GM12864 (cell line): ENCODE data around the gene VDAC1.

Source experiments
- DNase-seq: peaks from one replicate; pipeline ENCODE4 v3.0.0-alpha.2; 2011; ENCODE audit warnings: low read depth
- H3K4me3 ChIP-seq: 2 replicates; pipeline ENCODE4 v1.5.1; 2011; ENCODE audit warnings: mild to moderate bottlenecking, low read depth, low read length, control low read depth
- TF ChIP-seq, protein P1 (sequence below): IDR thresholded peaks from 2 replicates; pipeline ENCODE4 v1.5.1; 2011; ENCODE audit warnings: low read depth, mild to moderate bottlenecking, moderate library complexity, low read length, control low read depth, inconsistent platforms; ENCODE audit errors: missing control alignments

The VDAC1 gene

DNA sequence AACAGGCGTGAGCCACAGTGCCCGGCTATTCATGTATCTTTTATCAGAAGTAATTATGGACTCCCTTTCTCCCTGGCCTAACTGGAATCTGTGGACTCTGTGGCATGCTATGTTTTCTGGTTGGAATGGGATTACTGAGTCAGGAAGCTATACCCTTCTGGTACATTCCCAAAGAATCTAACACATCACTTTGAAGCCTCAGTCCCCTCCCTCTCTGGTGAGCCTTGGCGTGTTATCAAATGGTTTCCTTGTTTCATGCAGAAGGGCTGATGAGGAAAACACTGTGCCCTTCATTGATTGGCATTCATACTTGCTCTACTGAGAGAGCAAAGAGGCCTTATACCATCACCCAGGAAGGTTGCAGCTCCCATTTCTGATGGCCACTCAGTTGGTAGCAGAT lies 59.2 kb downstream of the VDAC1 start:
- H3K4me3 ChIP-seq = no peak overlapping the region
- TF ChIP-seq, protein P1, sequence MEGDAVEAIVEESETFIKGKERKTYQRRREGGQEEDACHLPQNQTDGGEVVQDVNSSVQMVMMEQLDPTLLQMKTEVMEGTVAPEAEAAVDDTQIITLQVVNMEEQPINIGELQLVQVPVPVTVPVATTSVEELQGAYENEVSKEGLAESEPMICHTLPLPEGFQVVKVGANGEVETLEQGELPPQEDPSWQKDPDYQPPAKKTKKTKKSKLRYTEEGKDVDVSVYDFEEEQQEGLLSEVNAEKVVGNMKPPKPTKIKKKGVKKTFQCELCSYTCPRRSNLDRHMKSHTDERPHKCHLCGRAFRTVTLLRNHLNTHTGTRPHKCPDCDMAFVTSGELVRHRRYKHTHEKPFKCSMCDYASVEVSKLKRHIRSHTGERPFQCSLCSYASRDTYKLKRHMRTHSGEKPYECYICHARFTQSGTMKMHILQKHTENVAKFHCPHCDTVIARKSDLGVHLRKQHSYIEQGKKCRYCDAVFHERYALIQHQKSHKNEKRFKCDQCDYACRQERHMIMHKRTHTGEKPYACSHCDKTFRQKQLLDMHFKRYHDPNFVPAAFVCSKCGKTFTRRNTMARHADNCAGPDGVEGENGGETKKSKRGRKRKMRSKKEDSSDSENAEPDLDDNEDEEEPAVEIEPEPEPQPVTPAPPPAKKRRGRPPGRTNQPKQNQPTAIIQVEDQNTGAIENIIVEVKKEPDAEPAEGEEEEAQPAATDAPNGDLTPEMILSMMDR = no peak
- no peak for DNase-seq

DNA sequence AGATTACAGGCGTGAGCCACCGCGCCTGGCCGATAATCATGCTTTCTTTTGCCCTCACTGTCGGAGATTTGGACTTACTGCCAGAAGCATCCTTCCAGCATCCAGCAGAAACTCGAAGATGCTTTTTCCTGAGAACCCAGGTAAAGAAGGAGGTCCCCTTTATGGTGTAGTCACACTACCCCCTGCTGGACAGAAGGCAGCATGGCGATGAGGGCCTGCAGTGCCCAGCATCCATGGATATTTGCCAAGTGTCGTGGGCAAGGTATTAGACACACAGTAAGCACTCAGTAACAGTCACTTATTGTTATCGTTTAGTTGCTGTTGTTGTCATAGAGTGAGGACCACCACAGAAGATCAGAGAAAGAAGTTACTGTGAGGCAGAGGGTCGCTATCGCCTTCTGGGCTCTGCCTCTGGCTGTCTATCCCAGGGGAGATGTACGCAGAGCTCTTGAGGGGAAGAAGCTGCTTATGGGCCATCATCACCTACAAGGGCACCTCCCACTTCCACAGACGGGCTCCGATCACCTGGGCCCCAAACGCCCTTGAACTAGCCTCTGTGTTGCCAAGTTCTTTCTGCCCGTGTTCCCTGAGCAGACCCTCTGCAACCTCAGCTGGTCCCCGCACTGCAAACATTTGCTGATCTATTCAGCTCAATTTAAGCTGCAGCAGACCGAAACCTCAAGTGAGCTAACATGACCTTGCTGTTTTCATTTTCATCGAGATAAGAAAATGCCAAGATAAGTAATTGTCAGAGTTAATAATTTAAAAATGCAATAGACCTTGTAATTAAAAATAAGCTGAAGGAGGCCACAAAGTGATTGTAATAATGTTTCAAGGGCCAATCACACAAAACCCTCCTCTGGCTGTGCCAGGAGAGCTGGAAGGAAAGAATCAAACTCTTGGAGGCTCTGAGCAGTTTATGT lies 60.3 kb downstream of the VDAC1 start:
- TF ChIP-seq, protein P1 = peak; percentile 87
- no peak for DNase-seq
- no peak overlapping the region for H3K4me3 ChIP-seq

DNA sequence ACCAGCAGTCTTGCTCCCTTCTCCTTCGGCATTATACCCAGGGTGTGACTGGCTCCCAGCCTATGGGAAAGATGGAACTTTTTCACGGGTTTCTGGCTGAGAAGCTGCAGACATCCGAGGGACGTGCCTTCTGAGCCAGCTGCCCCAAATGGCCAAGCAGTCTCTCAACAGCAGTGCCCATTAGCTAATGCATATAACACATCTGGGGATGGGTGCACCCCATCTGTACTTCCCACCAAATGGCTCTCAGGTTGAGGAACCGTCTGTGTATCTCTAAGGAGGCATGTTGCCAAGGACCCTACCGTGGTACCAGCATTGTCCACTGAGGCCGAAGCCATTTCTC lies 61.3 kb downstream of the VDAC1 start:
- TF ChIP-seq, protein P1 = no peak
- no peak overlapping the region for H3K4me3 ChIP-seq
- DNase-seq = no peak

DNA sequence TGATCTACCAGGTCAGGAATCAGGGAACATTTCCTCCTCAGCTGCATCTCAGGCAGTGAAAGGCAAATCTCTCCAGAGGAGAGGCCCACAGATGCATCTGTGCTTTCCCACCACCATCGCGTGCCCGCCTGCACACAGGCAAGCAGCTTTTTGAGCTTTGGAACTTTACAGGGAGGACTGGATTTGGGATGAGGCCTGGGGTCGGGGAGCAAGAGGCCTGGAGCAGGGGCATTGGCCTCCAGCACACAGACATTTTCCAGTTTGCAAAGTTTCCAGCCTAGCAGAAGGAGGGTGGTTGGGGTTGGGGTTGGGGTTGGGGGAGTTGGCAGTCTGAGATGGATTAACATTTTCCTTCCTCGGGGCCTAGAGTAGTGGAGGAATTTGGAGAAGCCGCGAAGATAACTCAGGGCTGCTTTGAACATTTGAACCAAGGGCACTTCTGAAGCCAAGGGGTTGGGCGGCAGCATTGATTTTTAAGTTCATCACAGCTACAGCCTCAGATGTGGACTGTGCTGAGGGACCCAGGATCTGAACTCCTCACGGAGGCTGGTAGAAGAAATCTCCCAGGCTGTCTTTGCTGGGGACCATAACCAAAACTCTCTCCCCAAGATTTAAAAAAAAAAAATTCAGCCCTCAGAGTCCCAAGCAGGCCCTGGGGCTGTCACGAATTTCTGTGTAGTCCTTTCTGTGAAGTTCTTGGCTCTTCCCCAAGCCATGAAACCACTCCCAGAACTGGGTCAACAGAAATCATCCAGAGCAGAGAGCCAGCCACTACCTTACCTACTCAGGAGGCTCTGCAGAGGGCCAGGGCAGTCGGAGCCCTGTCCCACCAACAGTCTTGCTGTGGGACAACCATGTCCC lies 61.9 kb downstream of the VDAC1 start:
- H3K4me3 ChIP-seq = no peak overlapping the region
- TF ChIP-seq, protein P1 = no peak
- DNase-seq = no peak

DNA sequence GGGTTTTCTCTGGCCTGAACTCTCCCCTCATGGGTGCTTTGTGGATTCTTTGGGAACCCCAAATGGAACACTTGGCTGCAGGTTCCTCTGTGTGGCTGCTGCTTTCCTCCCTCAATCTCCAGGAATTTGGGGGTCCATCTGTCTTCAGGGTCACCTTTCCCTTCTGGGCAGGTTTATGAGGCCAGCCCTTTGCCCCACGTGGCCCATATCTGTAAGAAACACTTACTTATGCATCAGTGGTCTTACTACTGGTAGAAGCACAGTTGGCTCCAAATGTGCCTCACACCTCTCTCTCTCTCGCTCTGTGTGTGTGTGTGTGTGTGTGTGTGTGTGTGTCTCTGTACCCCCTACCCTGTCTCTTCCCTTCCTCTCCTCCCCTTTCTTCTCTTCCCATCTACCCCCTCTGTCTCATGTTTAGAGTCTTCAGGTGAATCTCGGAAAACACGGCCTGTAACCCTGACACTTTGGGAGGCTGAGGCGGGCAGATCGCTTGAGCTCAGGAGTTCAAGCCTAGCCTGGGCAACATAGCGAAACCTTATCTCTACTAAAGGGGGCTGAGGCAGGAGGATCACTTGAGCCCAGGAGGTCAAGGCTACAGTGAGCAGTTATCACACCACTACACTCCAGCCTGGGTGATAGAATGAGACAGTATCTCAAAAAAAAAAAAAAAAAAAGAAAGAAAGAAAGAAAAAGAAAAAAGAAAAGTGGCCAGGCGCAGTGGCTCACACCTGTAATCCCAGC lies 63.1 kb downstream of the VDAC1 start:
- H3K4me3 ChIP-seq = no peak overlapping the region
- no peak for DNase-seq
- TF ChIP-seq, protein P1 = no peak

DNA sequence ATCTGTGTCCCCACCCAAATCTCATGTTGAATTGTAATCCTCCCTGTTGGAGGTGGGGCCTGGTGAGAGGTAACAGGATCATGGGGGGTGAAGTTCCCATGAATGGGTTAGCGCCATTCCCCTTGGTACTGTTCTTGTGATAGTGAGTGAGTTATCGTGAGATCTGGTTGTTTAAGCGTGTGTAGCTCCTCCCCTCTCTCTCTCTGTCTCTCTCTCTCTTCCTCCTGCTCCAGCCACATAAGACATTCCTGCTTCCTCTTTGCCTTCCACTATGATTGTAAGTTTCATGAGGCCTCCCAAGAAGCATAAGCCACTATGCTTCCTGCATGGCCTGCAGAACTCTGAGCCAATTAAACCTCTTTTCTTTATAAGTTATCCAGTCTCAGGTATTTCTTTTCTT lies 65.1 kb downstream of the VDAC1 start:
- DNase-seq = no peak
- TF ChIP-seq, protein P1 = no peak

More for the DNA sequence above, 65.1 kb downstream of the VDAC1 start:
- no peak overlapping the region for H3K4me3 ChIP-seq
